Activated CD4-positive, alpha-beta T cell treated with anti-CD3 and anti-CD28 coated beads, Interleukin-2, amount 50 U/mL, for 48 hours (primary cell): ENCODE measurements around the gene OPN1SW.

ENCODE experiments used
- DNase-seq, 2 experiments: peaks; one replicate each; pipeline ENCODE4 v3.0.0-alpha.2; 2020

The OPN1SW gene

GRCh38 chr7:128792471-128793180 is 17.0 kb upstream of the OPN1SW start:
- no peak for DNase-seq

DNA sequence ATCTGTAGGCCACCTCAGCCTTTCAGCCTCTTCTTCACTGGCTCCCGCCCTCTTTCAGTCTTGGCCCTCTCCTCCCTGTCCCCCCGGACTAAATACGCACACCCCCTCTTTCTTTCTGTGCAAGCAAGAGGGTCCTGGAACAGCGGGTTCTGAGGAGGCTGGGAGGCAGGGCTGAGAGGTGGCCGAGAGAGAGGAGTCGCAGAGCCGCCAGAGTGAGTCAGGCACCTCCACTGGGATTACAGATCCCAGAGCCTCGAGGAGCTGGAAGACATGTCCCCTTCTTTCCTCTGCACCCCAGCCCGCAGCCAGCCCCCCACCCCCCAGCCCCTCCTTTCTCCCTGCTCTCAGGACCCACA is 16.4 kb upstream of the OPN1SW start:
- DNase-seq, result no peak

GRCh38 chr7:128791121-128791971 is 15.8 kb upstream of the OPN1SW start, which contains the start of gene CCDC136:
Gene CCDC136 (plus strand): TSS chr7:128791968. CDS start chr7:128792412, 444 bp downstream.
- DNase-seq, result peak; percentile 79 to 81

GRCh38 chr7:128790315-128791041 is 14.9 kb upstream of the OPN1SW start:
- DNase-seq, result no peak

- no peak for DNase-seq
Measured at GRCh38 chr7:128788446-128789412, 13.1 kb upstream of the OPN1SW start.

- DNase-seq, result no peak
Measured at GRCh38 chr7:128785738-128786137, 10.1 kb upstream of the OPN1SW start.

DNA sequence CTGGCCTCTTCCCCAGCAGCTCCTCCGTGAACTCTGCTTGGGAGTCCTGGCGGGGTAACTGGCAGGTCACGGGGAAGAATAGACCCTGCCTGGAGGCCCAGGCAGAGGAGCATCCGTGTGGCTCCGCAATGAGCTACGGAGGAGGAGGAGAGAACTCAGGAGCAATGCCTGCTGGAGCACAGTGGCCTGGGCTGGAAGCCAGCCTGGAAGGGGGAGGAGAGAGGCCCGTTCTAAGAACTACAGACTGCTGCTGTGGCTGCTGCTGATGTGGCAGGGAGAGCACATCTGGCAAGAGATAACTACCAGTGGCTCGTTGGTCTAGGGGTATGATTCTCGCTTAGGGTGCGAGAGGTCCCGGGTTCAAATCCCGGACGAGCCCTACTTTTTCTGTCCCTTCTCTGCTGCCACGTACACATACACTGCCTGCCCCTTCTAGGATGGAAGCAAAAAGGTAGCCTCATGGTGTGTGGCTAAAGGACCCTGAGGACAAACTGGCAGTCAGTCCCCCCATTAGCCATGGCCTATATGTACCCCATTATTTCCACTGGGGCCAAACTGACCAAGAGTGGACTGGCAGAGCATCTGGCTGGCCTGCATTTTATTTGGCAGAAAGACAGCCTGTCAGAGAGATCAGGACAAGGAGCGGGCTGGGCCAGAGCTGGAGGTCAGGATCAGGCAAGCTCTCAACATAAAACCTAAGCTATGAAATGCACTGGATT is 7.7 kb upstream of the OPN1SW start:
- DNase-seq, result peak; percentile 14 to 30

GRCh38 chr7:128781851-128782250 is 6.3 kb upstream of the OPN1SW start:
- DNase-seq, result no peak

GRCh38 chr7:128781126-128781525 is 5.5 kb upstream of the OPN1SW start:
- no peak for DNase-seq

DNA sequence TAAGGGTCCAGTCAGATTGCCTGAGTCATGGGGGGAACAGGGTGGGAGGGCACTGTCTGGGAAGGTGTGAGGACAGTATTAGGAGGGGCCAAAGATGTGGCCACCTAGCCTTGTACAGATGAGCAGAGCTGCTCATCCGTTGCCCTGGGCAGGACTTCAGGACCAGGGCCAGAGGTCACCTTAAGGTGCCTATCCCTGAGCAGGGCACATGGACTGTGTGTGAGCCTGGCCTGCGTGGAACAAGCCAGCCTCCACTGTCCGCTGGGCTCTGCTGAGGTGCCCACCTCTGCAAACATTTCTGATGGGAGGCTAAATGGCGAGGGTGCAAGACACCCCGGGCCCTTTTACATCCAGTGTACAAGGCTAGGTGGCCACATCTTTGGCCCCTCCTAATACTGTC is 3.4 kb upstream of the OPN1SW start:
- no peak for DNase-seq

DNA sequence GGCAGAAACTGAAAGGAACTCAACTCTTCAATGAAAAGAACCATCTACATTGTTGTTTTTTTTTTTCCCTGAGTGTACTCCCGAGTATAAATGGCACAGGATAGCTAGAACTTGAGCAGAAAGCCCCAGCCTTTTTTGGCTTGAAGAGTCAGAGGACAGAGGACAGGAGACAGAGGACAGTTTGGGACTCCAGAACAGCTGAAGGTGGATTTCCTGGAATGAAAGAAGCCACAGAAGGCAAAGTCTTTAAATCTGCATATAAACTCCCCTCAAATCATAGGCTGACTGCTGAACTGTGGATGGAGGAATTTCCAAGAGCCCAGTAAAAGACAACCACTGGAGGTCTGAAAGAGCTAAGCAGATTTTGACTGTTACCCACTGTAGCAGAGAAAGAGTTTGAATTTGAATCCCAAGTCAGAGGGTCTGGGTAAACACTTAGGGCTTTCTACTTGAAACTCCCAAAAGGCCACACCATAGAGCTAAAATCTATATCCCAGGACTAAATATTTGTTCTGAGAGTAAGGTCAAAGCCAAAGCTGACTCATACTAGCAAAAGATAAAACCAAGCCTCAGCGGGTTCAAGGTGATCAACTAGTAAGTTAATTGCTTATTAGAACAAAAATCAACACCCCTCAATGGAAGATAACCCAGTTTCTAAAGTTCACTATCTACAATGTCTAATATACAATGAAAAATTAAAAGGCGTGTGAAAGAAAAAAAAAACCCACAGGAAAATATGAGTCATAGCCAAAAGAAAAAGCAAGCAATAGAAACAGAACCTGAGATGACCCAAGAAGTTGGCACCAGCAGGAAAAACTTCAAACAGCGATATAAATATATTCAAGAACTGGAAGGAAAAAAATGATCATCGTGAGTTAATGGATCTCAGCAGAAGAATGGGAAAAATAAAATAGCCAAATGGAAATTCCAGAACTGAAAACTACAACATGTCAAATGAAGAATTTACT is 1.8 kb upstream of the OPN1SW start:
- DNase-seq, result no peak

- no peak for DNase-seq
Measured at GRCh38 chr7:128774921-128775320, 673 bp downstream of the OPN1SW start.

DNA sequence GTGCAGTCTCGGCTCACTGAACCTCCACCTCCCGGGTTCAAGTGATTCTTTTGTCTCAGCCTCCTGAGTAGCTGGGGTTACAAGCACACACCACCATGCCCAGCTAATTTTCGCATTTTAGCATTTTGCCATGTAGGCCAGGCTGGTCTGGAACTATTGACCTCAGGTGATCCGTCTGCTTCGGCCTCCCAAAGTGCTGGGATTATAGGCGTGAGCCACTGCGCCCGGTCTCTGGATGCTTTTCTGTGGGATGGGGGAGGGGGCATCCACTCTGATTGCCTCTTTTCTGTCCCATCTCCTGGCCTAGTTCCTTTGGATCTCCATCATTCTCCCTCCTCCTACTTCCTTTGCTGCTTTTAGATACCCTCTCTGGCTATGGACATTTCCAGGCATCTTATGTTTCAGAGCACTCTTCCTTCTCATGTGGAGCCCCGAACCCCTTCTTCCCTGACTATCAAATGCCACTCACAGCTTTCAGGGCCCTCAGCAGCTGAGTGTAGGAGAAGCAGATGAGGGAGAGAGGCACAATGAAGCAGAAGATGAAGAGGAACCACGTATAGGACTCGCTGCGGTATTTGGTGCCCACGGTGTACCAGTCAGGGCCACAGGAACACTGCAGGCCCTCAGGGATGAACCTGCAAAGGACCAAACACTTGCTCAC is 1.4 kb downstream of the OPN1SW start:
- no peak for DNase-seq

GRCh38 chr7:128773604-128774003 is 2.0 kb downstream of the OPN1SW start:
- no peak for DNase-seq

DNA sequence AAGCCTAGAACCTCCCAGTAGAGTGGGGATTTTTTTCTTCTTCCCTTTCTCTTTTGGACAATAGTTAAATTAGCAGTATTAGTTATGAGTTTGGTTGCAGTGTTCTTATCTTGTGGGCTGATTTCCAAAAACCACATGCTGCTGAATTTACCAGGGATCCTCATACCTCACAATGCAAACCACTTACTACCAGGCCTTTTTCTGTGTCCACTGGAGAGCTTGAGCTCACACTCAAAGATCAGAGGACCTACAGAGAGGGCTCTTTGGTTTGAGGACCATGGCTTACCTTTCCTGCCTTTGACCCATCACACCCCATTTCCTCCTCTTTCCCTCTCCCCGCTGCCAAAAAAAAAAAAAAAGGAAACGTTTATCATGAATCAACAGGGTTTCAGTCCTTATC is 5.4 kb downstream of the OPN1SW start:
- no peak for DNase-seq

DNA sequence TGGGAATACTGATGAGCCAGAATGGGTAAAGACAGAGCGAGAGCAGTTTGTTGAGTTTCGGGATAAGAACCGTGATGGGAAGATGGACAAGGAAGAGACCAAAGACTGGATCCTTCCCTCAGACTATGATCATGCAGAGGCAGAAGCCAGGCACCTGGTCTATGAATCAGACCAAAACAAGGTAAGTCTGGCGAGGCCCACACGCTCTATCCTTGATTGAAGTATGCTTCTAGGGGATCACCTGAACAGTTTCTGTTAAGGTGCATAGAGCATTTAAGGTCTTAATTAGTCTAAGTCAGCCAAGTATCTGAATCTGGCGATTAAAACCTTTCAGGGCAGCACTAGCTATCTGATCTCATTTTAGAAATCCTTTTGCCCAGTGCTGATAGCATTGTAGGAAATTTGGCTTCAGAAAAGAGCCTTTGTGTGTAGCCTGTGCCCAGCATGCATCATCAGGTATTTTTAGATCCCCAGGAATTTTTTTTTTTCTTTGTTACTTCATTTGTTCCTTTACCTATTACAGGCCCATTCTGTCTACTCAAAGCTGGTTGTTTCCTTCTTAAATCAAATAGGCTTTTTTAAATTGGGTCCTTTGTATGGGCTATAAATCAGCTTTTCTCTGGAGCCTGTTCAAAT is 8.0 kb downstream of the OPN1SW start:
- DNase-seq, result no peak

DNA sequence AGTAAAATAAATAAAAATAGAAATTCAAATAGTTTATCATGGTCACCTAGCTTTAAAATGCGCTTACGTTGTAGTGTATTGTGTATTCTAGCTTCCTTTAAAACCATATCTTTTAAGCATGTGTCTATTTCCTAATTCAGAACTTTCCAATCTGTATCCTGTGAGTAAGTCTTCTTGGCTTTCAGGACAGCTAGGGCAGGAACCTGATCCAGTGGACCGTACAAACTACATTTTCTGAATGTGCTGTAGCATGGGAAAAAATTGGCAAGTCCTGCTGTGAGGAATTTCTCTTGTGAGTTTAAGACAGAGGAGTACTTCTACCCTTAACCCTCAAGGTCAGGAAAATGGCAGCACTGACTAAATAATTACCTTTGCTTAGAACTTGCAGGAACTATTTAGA is 12.1 kb downstream of the OPN1SW start:
- no peak for DNase-seq

DNA sequence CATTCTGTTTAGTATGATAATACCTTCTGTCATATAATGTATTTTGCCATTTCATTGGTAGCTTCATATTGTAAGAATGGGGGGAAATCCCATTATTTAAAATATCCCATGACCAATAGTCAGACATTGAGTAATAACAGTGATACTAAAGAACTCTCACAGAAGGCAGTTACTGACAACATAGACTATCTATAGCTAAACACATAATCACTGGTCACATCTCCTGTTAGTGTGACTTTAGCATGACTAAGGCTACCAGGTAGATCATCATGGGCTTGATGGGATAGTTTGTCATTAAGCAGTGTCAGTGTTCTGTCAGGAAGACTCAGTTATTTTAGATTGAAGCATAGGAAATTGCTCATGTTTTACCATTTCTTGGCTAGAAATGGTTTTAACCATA is 16.4 kb downstream of the OPN1SW start:
- DNase-seq, result no peak

DNA sequence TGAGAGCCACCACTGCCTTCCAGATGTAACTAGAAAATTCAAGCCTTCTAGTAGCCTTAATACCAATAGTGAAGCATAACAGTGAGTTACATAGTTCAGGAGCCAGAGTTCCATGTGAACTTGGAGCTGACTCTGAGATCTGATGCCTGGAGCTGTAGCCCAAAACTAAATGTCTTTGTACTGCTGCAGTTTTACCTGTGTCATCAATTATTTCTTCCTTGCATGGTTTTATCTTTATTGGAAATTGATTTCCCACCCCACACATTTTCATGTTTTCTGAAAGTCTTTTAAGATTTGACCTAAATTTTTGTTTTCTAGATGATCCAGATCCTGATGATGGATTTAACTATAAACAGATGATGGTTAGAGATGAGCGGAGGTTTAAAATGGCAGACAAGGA is 17.0 kb downstream of the OPN1SW start:
- no peak for DNase-seq
